Endothelial cell (in vitro differentiated cells): ENCODE data around the gene CGNL1. TPM values are rescaled to one million over a fixed set of nuclear protein-coding genes. Genes with fewer than 3 reads are reported as not detected.
A peak's percentile ranks its signal among the peaks of the same experiment; 100 is the strongest.

ENCODE experiments used
- DNase-seq: peaks from one replicate; pipeline ENCODE4 v3.0.0; 2021; ENCODE audit warnings: low spot score
- H3K27ac Mint-ChIP-seq: one replicate; pipeline ENCODE4 v1.8.0; 2021; ENCODE audit warnings: mixed read lengths, inconsistent platforms; ENCODE audit not compliant: unreplicated experiment
- H3K27me3 Mint-ChIP-seq: one replicate; pipeline ENCODE4 v1.8.0; 2021; ENCODE audit warnings: mild to moderate bottlenecking, moderate library complexity, mixed read lengths, inconsistent platforms; ENCODE audit not compliant: unreplicated experiment
- H3K36me3 Mint-ChIP-seq: one replicate; pipeline ENCODE4 v1.8.0; 2021; ENCODE audit warnings: mild to moderate bottlenecking, low read depth, mixed read lengths, inconsistent platforms; ENCODE audit not compliant: unreplicated experiment
- H3K4me1 Mint-ChIP-seq: one replicate; pipeline ENCODE4 v1.8.0; 2021; ENCODE audit warnings: mild to moderate bottlenecking, mixed read lengths, inconsistent platforms; ENCODE audit not compliant: unreplicated experiment
- H3K4me3 Mint-ChIP-seq: one replicate; pipeline ENCODE4 v1.8.0; 2021; ENCODE audit warnings: mild to moderate bottlenecking, mixed read lengths, inconsistent platforms; ENCODE audit not compliant: unreplicated experiment
- H3K9me3 Mint-ChIP-seq: one replicate; pipeline ENCODE4 v1.8.0; 2021; ENCODE audit warnings: mixed read lengths, inconsistent platforms; ENCODE audit not compliant: unreplicated experiment
- CTCF ChIP-seq: fragments of 200-600 bp; sonication (generic); IDR thresholded peaks from one replicate; pipeline ENCODE4 v1.5.0; 2021; ENCODE audit warnings: antibody characterized with exemption; ENCODE audit not compliant: unreplicated experiment
- total RNA-seq: library from RNA; stranded (reverse); fragmentation: NEBNext Ultra II Directional; extraction: Animal tissue kit (Norgen Biotek cat#: 25700); gene quantifications from one replicate; pipeline ENCODE4 v1.2.1, GENCODE V29; 2021; ENCODE audit not compliant: unreplicated experiment

Gene CGNL1
- total RNA-seq, 1 donor from 2014 or later: 238 TPM

- H3K4me1 Mint-ChIP-seq: peaks cover 41% of the 10 kb centered on the region
- no peak overlapping the region for H3K4me3 Mint-ChIP-seq
- peaks cover 6% of the 10 kb centered on the region for H3K36me3 Mint-ChIP-seq
- no peak overlapping the region for H3K27ac Mint-ChIP-seq
- TF ChIP-seq CTCF: no peak
- DNase-seq: no peak
- H3K9me3 Mint-ChIP-seq: no peaks in the 10 kb centered on the region
- peaks cover 3% of the 10 kb centered on the region for H3K27me3 Mint-ChIP-seq
Observed at GRCh38 chr15:57329582-57330367, 46.5 kb upstream of the CGNL1 start.

- no peak overlapping the region for H3K4me3 Mint-ChIP-seq
- no peak overlapping the region for H3K27ac Mint-ChIP-seq
- no peak for DNase-seq
- H3K27me3 Mint-ChIP-seq: peaks cover under 1% of the 10 kb centered on the region
- H3K36me3 Mint-ChIP-seq: peaks cover 3% of the 10 kb centered on the region
- TF ChIP-seq CTCF: no peak
- no peaks in the 10 kb centered on the region for H3K9me3 Mint-ChIP-seq
- peaks cover 43% of the 10 kb centered on the region for H3K4me1 Mint-ChIP-seq
Observed at GRCh38 chr15:57330619-57331340, 45.5 kb upstream of the CGNL1 start.

- Mint-ChIP-seq H3K27me3 (peaks cover 9% of the 10 kb centered on the region), H3K27ac (no peak overlapping the region), H3K4me3 (no peak overlapping the region), H3K36me3 (peaks cover 3% of the 10 kb centered on the region), H3K4me1 (peaks cover 51% of the 10 kb centered on the region), H3K9me3 (no peaks in the 10 kb centered on the region)
- DNase-seq: no peak
- TF ChIP-seq CTCF: no peak
Observed at GRCh38 chr15:57332326-57332725, 44.0 kb upstream of the CGNL1 start.

- H3K27me3 Mint-ChIP-seq: peaks cover 14% of the 10 kb centered on the region
- peaks cover 60% of the 10 kb centered on the region for H3K4me1 Mint-ChIP-seq
- no peak for TF ChIP-seq CTCF
- no peak overlapping the region for H3K4me3 Mint-ChIP-seq
- peaks cover 3% of the 10 kb centered on the region for H3K36me3 Mint-ChIP-seq
- DNase-seq: no peak
- H3K27ac Mint-ChIP-seq: no peak overlapping the region
- H3K9me3 Mint-ChIP-seq: no peaks in the 10 kb centered on the region
Observed at GRCh38 chr15:57333487-57333886, 42.8 kb upstream of the CGNL1 start.

- H3K4me1 Mint-ChIP-seq: peaks cover 64% of the 10 kb centered on the region
- no peak overlapping the region for H3K4me3 Mint-ChIP-seq
- peak overlapping the region; percentile 70 for H3K27ac Mint-ChIP-seq
- DNase-seq: no peak
- H3K9me3 Mint-ChIP-seq: no peaks in the 10 kb centered on the region
- H3K27me3 Mint-ChIP-seq: peaks cover 14% of the 10 kb centered on the region
- TF ChIP-seq CTCF: no peak
- H3K36me3 Mint-ChIP-seq: peaks cover 3% of the 10 kb centered on the region
Observed at GRCh38 chr15:57334257-57334656, 42.0 kb upstream of the CGNL1 start.
